ENCODE measurements around the gene ZDHHC4. TPM values are rescaled to one million over a fixed set of nuclear protein-coding genes. Genes with fewer than 3 reads are reported as not detected.

ZDHHC4 gene
- total and polyA plus RNA-seq, 10 of the 15 experiments (the other 5 are each of a cell fraction or from before 2014, with no cell fraction given) = 30.6 to 74.3 (median 35.8) TPM

DNA sequence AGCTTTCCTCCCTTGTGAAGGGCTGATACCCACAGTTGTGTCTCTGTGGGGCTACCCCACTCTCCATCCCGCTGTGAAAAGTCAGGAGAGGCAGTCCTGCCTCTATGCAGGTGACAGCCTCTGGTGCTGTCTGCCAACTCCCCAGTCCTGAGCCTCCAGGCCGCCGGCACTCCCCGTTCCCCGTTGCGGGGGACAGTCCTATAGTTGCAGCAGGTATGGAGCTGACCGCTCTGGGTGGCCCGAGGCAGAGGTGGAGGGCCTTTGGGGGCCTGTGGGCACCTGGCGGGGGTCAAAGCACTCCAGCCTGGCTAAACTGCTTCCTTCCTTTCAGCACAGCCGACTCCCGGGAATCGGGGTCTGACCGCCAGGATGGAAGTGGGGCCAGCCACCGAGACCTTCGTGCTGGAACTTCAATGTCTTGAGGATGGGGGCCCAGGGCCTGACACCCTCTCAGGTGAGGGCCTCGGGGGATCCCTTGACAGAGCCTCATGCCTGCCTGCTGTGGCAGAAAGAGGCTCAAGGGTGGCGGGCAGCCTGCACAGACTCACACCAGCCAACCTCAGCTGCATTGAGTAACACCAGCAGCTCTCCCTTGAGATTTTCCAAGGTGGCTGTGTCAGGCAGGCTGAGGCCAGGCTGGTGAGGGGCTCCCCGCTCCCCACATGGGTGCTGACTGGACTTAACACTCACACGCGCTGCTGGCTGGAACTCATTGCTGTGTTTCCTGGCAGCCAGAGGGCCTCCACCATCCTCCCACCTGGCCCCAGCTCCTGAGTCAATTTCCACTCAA, 39.8 kb downstream of the ZDHHC4 start:
- no peak overlapping the region for H2AFZ ChIP-seq (ENCODE audit: control insufficient read depth, low read depth, low read length)
- intact Hi-C loops (cut with micrococcal nuclease; ENCODE audit: unreplicated experiment) (no loop called here), in situ Hi-C loops (cut with MboI) (no loop called here)
- CTCF ChIA-PET = no interaction called here
- DNase-seq (ENCODE audit: low read depth, low spot score) (no peak), FAIRE-seq (no peak), ATAC-seq (no peak)
- no peaks in the 10 kb centered on the region for H3K79me2 ChIP-seq (ENCODE audit: control insufficient read depth, insufficient read depth, low read length)
- RAD21 ChIA-PET (ENCODE audit: unreplicated experiment) = no interaction called here
- WGBS (ENCODE audit: insufficient coverage, insufficient replicate concordance, low lambda C conversion rate, missing lambda C conversion rate) = 81% methylated on average over 17 of the region's 20 CpGs
- no peak overlapping the region for H3K9ac ChIP-seq (ENCODE audit: control insufficient read depth, insufficient read depth, low read length)
- peaks cover 0 to 10% of the 10 kb centered on the region in 2 experiments; a peak in 3 of 4 replicates for H3K27me3 ChIP-seq (replicated peaks in 1 of 2; ENCODE audit: control insufficient read depth in 2 of 2, insufficient read depth in 2 of 2, low read length in 1 of 2)
- peaks cover 18% of the 10 kb centered on the region for H3K4me1 ChIP-seq (ENCODE audit: control insufficient read depth, insufficient read depth, low read length)
- no peaks in the 10 kb centered on the region for H4K20me1 ChIP-seq (ENCODE audit: control insufficient read depth, insufficient read depth)
- SMC1A ChIA-PET (ENCODE audit: uncharacterized antibody, unreplicated experiment) = no interaction called here
- POLR2A ChIA-PET = no interaction called here
- BruUV-seq (replicated peaks) = no TSS peak
- H3K36me3 ChIP-seq (ENCODE audit: control insufficient read depth in 2 of 2, insufficient read depth in 2 of 2, low read length in 1 of 2) = no peaks in the 10 kb centered on the region
- H3K9me3 ChIP-seq (replicated peaks; ENCODE audit: control insufficient read depth, insufficient read depth, low read length) = no peaks in the 10 kb centered on the region
- H3K27ac ChIP-seq (ENCODE audit: control insufficient read depth, insufficient read depth) = no peak overlapping the region
- H3K4me2 ChIP-seq (ENCODE audit: control insufficient read depth, insufficient read depth) = no peak overlapping the region
- no peak overlapping the region for H3K4me3 ChIP-seq
- TF ChIP-seq CUX1 (IDR thresholded peaks at IDR 0.05; ENCODE audit: insufficient replicate concordance, low read depth, low read length) = no peak
- no peak for TF ChIP-seq RAD21 (IDR thresholded peaks at IDR 0.05; ENCODE audit: insufficient read depth, low read depth, low read length)
- TF ChIP-seq TAF1 (IDR thresholded peaks at IDR 0.05; ENCODE audit: borderline replicate concordance, low read depth, low read length) = no peak
- no peak for TF ChIP-seq KAT2A (conservative IDR thresholded peaks at IDR 0.05; ENCODE audit: control insufficient read depth, low read depth, low read length)
- no peak for TF ChIP-seq ZNF274 (IDR thresholded peaks at IDR 0.05; ENCODE audit: insufficient read depth, insufficient read length)
- TF ChIP-seq, protein P1, sequence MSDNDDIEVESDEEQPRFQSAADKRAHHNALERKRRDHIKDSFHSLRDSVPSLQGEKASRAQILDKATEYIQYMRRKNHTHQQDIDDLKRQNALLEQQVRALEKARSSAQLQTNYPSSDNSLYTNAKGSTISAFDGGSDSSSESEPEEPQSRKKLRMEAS (IDR thresholded peaks at IDR 0.05; ENCODE audit: low read depth, low read length) = no peak
- TF ChIP-seq SMAD1 (IDR thresholded peaks at IDR 0.05; ENCODE audit: low read depth, partially characterized antibody) = no peak
- TF ChIP-seq ZNF217 (IDR thresholded peaks at IDR 0.05) = no peak
- no peak for TF ChIP-seq GATAD2B (conservative IDR thresholded peaks at IDR 0.05; ENCODE audit: low read depth)
- TF ChIP-seq YBX1 (IDR thresholded peaks at IDR 0.05) = no peak
- no peak for TF ChIP-seq RBBP5 (conservative IDR thresholded peaks at IDR 0.05)
- no peak for TF ChIP-seq SIN3A (IDR thresholded peaks at IDR 0.05; ENCODE audit: low read depth, low read length)
- TF ChIP-seq MTA2 (IDR thresholded peaks at IDR 0.05; ENCODE audit: low read depth) = no peak
- TF ChIP-seq NR2C2 (IDR thresholded peaks at IDR 0.05; ENCODE audit: borderline replicate concordance, control insufficient read depth, insufficient read length, low read depth) = no peak
- TF ChIP-seq ZNF687 (IDR thresholded peaks at IDR 0.05) = no peak
- no peak for TF ChIP-seq FOXM1 (IDR thresholded peaks at IDR 0.05; ENCODE audit: low read depth, low read length)
